ENCODE data around the gene ARMC5. TPM values are rescaled to one million over a fixed set of nuclear protein-coding genes. Genes with fewer than 3 reads are reported as not detected.
A peak's percentile ranks its signal among the peaks of the same experiment; 100 is the strongest.
"Not testable (repeated sequence)": the region's sequence is repeated elsewhere in the genome, so short reads cannot be mapped to it uniquely, and the experiment has no call there.

Gene ARMC5
- total RNA-seq, 1 donor from 2014 or later, result 5.5 TPM

- ATAC-seq, result peak; percentile 74
- intact Hi-C loops (cut with DNase I), result no loop called here
- peak; percentile 81 for DNase-seq (ENCODE audit: missing footprints)
Observed at GRCh38 chr16:31487720-31488467, 28.6 kb downstream of the ARMC5 start.

- intact Hi-C loops (cut with DNase I), result no loop called here
- ATAC-seq, result no peak
- DNase-seq (ENCODE audit: missing footprints), result no peak
Observed at GRCh38 chr16:31488468-31489297, 29.4 kb downstream of the ARMC5 start.

- DNase-seq (ENCODE audit: missing footprints), result no peak
- no peak for ATAC-seq
- intact Hi-C loops (cut with DNase I), result no loop called here
Observed at GRCh38 chr16:31489298-31489564, 29.9 kb downstream of the ARMC5 start.

- DNase-seq (ENCODE audit: missing footprints), result no peak
- intact Hi-C loops (cut with DNase I), result no loop called here
- ATAC-seq, result no peak
Observed at GRCh38 chr16:31489616-31490584, 30.6 kb downstream of the ARMC5 start.

DNA sequence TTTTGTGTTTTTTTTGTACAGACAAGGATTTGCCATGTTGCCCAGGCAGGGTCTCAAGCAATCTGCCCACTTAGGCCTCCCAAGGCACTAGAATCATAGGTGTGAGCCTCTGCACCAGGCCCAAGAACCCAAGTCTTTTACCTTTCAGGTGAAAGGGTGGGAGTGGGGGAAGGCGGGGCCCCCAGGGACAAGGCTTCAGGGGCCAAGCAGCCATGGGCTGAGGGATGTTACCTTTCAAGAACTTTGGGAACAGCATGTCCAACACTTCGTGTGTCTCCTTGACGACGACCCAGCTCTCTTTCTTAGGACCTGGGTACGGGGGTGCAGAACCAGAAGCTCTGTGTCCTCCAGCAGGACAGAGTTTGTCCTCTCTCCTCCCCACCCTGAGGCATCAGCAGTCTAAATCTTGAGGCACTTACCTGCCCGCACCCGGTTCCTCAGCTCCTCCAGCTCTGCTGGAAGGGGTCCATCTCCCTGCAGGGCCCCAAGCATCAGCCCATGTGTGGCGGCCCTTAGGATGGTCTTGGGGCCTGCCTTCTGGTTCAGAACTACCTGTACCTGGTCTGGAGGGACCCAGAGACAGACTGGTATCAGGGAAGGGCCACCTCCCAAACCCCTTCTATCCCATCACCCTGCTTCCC is 32.6 kb downstream of the ARMC5 start:
- intact Hi-C loops (cut with DNase I), result no loop called here
- ATAC-seq, result no peak
- no peak for DNase-seq (ENCODE audit: missing footprints)

DNA sequence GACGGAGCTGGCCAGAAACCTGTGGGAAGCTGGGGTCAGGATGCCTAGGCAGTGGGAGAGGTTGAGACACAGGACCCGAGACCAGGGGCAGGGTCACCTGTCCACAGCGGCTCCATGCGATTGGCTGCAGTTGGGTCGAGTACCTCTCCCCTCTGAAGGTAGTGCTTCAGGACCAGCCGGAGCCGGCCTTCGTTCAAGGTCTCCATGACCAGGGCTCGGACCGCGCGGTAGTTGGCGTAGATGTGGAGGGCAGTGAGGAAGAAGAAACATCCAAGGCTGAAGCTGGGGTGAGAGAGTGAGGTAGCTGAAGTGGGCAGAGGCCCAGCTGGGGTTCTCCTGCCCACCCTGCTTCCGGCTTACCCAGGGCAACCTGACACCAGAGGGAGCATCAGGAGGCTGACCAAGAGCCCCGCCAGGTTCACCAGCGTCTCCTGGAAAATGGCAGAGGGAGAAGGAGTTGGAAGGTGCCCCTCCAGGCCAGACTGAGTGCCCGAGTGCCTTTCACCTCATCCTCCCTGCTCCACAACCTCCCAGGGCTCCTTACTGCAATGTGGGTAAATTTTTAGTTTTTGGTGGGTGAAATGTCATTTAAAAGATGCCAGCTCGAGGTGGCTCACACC is 34.3 kb downstream of the ARMC5 start:
- ATAC-seq (no peak), DNase-seq (ENCODE audit: missing footprints) (no peak)
- intact Hi-C loops (cut with DNase I), result no loop called here

- no peak for ATAC-seq
- intact Hi-C loops (cut with DNase I), result no loop called here
- DNase-seq (ENCODE audit: missing footprints), result no peak
Observed at GRCh38 chr16:31496670-31497069, 37.4 kb downstream of the ARMC5 start.

- ATAC-seq (no peak), DNase-seq (ENCODE audit: missing footprints) (no peak)
- intact Hi-C loops (cut with DNase I), result no loop called here
Observed at GRCh38 chr16:31498493-31498892, 39.2 kb downstream of the ARMC5 start.

GRCh38 chr16:31499928-31500327 is 40.6 kb downstream of the ARMC5 start:
- no peak for DNase-seq (ENCODE audit: missing footprints)
- intact Hi-C loops (cut with DNase I), result no loop called here
- no peak for ATAC-seq

DNA sequence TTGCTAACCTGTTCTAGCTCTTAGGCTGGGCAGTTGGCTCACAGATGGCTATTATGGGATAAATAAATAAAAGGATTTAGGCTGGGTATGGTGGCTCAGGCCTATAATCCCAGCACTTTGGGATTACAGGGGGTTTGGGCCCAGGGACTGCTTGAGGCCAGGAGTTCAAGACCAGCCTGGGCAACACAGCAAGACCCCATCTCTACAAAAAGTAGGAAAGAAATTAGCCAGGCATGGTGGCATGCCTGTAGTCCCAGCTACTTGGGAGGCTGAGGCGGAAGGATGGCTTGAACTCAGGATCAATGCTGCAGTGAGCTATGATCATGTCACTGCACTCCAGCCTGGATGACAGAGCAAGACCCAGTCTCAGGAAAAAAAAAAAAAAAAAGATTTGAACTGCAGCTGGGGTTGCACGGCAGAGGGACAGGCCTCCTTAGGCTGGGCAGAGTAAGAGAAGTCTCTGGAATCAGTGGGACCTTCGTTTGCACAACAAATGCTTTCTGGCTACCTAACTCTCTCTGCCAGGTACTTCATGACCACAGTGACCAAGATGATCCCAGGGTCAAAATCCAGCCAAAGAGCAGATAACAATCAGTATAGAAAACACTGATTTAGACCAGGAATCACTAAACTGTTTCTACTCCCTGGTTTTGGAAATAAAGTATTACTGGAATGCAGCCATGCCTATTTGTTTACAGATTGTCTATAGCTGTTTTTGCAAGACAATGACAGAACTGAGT is 42.1 kb downstream of the ARMC5 start:
- ATAC-seq (no peak), DNase-seq (ENCODE audit: missing footprints) (no peak)
- intact Hi-C loops (cut with DNase I), result no loop called here

- intact Hi-C loops (cut with DNase I), result no loop called here
- ATAC-seq, result no peak
Observed at GRCh38 chr16:31501966-31502348, 42.7 kb downstream of the ARMC5 start.

GRCh38 chr16:31502981-31503380 is 43.7 kb downstream of the ARMC5 start:
- no peak for DNase-seq (ENCODE audit: missing footprints)
- intact Hi-C loops (cut with DNase I), result no loop called here
- ATAC-seq, result no peak

More at GRCh38 chr16:31501966-31502348, 42.7 kb downstream of the ARMC5 start:
- DNase-seq (ENCODE audit: missing footprints), result no peak

DNA sequence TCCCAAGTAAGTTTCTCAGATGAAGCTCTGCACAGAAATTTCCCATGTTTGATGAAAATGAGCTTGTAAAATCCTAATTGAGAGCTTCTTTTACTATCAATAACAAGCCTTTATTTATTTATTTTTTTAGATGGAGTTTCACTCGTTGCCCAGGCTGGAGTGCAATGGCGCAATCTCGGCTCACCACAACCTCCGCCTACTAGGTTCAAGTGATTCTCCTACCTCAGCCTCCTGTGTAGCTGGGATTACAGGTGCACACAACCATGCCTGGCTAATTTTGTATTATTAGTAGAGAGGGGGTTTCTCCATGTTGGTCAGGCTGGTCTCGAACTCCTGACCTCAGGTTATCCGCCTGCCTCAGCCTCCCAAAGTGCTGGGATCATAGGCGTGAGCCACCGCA is 44.3 kb downstream of the ARMC5 start:
- intact Hi-C loops (cut with DNase I); ATAC-seq: not testable (repeated sequence)

GRCh38 chr16:31504159-31504558 is 44.9 kb downstream of the ARMC5 start:
- DNase-seq (ENCODE audit: missing footprints), result no peak

More for the DNA sequence above, 44.3 kb downstream of the ARMC5 start:
- not testable (repeated sequence) for DNase-seq (ENCODE audit: missing footprints)

DNA sequence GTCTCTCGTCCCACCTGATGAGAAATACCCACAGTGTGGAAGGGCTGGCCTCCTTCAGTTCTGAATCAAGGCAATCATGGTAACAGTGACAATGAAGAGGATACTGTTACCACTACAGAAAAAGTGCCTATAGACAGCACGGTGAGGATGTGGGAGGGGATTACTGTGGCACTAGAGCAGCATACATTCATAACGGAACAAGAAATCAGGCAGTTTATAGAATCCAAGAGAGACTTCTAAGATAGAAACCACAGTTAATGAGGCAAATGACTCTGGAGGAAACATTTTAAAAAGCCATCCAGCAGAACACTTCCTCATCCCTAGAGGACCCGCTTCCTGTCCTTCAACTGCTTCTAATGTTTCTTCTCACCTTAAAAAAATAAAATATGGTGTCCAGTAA is 46.2 kb downstream of the ARMC5 start:
- intact Hi-C loops (cut with DNase I), result loop anchor here (5.0 kb wide), 1 partner anchor 43 kb away; no protein-coding TSS in a partner anchor
- DNase-seq (ENCODE audit: missing footprints) (no peak), ATAC-seq (no peak)

More at GRCh38 chr16:31504159-31504558, 44.9 kb downstream of the ARMC5 start:
- no peak for ATAC-seq
- intact Hi-C loops (cut with DNase I), result no loop called here

DNA sequence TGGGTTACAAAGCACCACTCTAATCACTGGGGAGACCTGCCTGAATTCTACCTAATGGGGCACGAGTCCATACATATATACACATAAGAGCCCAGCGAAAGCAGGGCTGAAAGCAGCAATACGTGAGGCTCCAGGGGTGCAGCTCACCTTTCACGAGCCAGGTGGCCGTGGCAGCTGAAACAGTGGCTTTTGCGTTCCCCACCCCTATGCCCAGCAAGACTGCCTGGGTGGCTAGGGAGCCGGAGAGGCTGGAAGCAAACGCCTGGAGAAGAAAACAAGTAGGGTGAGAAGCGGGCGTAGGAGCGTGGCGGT is 48.3 kb downstream of the ARMC5 start:
- ATAC-seq, result no peak
- DNase-seq (ENCODE audit: missing footprints), result no peak
- intact Hi-C loops (cut with DNase I), result loop anchor here (5.0 kb wide), 1 partner anchor 45 kb away; no protein-coding TSS in a partner anchor

DNA sequence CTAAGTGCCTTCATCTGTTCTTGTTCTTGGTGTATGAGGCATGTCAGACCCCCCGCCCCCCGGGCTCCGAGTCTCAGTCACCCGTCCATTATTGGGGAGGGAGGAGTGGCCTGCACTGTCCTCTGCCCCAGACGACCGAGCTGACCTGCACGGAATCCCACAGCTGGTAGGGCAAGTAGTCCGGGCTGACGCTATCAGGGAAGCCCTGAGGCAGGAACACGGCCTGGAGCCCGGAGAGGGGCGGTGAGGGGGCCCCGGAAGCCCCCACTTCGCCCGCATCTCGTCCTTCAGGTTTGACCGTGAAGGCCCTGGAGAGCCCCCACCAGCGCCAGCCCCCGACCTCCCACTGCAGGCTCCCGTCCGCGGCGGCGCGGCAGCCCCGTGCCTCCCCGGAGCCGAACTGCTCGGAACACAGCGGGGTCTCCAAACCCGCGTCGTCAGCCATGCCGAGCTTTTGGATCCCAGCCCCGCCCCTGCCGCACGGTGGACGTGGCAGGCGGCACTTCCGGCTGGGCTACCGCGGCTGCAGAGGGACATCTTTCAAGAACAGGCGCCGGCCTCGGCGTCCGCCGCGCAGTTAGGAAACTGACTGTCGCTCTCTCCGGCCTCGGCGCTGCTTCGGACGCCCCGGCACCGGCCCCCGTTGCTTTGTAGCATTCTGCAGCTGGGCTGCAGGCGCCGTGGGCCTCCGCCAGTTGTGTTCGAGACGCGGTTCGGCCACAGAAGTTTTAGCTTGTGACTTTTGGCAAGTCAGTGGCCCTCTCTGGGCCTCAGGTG is 48.8 kb downstream of the ARMC5 start, which contains the start of gene RUSF1:
TSS of gene RUSF1 (minus strand) at position 463 of the 777 bp plus-strand sequence. CDS start at position 445, 18 bp downstream.
- intact Hi-C loops (cut with DNase I), result loop anchor here (5.0 kb wide), 1 partner anchor 46 kb away; no protein-coding TSS in a partner anchor
- DNase-seq (ENCODE audit: missing footprints) (peak; percentile 97), ATAC-seq (peak; percentile 96)

Data from Right ventricle myocardium inferior (tissue), 1 donor.